Smooth muscle cell (in vitro differentiated cells): ENCODE data around the gene CTSW. TPM values are rescaled to one million over a fixed set of nuclear protein-coding genes. Genes with fewer than 3 reads are reported as not detected.

ENCODE experiments used
- DNase-seq: peaks from one replicate; lab custom pipeline; 2025; ENCODE audit not compliant: unreplicated experiment; lab: John Stamatoyannopoulos, UW
- H2AFZ ChIP-seq: fragments of 200-600 bp; sonication (generic); 2 replicates; pipeline ENCODE4 v1.6.0; 2016; ENCODE audit warnings: antibody characterized with exemption, low read depth, mild to moderate bottlenecking
- H3F3A ChIP-seq: fragments of 200-600 bp; sonication (generic); 2 replicates; pipeline ENCODE4 v1.6.0; 2017; ENCODE audit warnings: antibody characterized with exemption, low read depth
- H3K27ac ChIP-seq: fragments of 200-600 bp; sonication (generic); 2 replicates; pipeline ENCODE4 v1.5.1; 2016; ENCODE audit warnings: low read depth, mild to moderate bottlenecking
- H3K27me3 ChIP-seq: fragments of 200-600 bp; sonication (generic); 2 replicates; pipeline ENCODE4 v1.6.1; 2016; ENCODE audit warnings: low read depth, mild to moderate bottlenecking
- H3K36me3 ChIP-seq: fragments of 200-600 bp; sonication (generic); 2 replicates; pipeline ENCODE4 v1.5.1; 2016; ENCODE audit warnings: low read depth
- H3K4me1 ChIP-seq: fragments of 200-600 bp; sonication (generic); 2 replicates; pipeline ENCODE4 v1.5.1; 2016; ENCODE audit warnings: low read depth
- H3K4me2 ChIP-seq: fragments of 200-600 bp; sonication (generic); 2 replicates; pipeline ENCODE4 v1.6.0; 2016; ENCODE audit warnings: mild to moderate bottlenecking
- H3K4me3 ChIP-seq: fragments of 200-600 bp; sonication (generic); 2 replicates; pipeline ENCODE4 v1.5.1; 2016; ENCODE audit warnings: mild to moderate bottlenecking
- H3K79me2 ChIP-seq: fragments of 200-600 bp; sonication (generic); 2 replicates; pipeline ENCODE4 v1.6.0; 2016; ENCODE audit warnings: low read depth, mild to moderate bottlenecking
- H3K9ac ChIP-seq: fragments of 200-600 bp; sonication (generic); 2 replicates; pipeline ENCODE4 v1.6.0; 2016; ENCODE audit warnings: low read depth
- H3K9me3 ChIP-seq: fragments of 200-600 bp; sonication (generic); replicated peaks from 2 replicates; pipeline ENCODE4 v1.5.1; 2016; ENCODE audit warnings: low read depth
- H4K20me1 ChIP-seq: fragments of 200-600 bp; sonication (generic); 2 replicates; pipeline ENCODE4 v1.6.0; 2016; ENCODE audit warnings: low read depth
- CTCF ChIP-seq: fragments of 200-600 bp; sonication (generic); IDR thresholded peaks from 2 replicates; pipeline ENCODE4 v1.5.1; 2017; ENCODE audit warnings: borderline replicate concordance, mild to moderate bottlenecking, antibody characterized with exemption; ENCODE audit not compliant: insufficient read depth, poor library complexity, severe bottlenecking
- WGBS: methylation state at CpG from one replicate; pipeline ENCODE4 v1.1.7; 2016; ENCODE audit warnings: low lambda C conversion rate; 5-methylcytosine and 5-hydroxymethylcytosine counted together
- polyA plus RNA-seq: library from polyadenylated mRNA; unstranded; fragments of >200 nt; fragmentation: Nextera tagmentation; extraction: Ambion mirVana; gene quantifications from 2 replicates; pipeline ENCODE4 v1.2.1, GENCODE V29; 2016
- total RNA-seq: library from RNA; depleted of rRNA; stranded (reverse); fragments of >200 nt; gene quantifications from 2 replicates; pipeline ENCODE4 v1.2.3, GENCODE V29; 2014

Gene CTSW
- total and polyA plus RNA-seq, 2 experiments from 2014 or later, result not detected

GRCh38 chr11:65866509-65867283 lies 12.9 kb upstream of the CTSW start:
- Histone ChIP-seq H3K4me2 (no peak overlapping the region), H3K9ac (no peak overlapping the region), H3K79me2 (peaks cover 17% of the 10 kb centered on the region), H3F3A (peaks cover 43% of the 10 kb centered on the region), H2AFZ (no peak overlapping the region), H3K9me3 (no peaks in the 10 kb centered on the region), H3K27me3 (no peaks in the 10 kb centered on the region), H3K36me3 (no peaks in the 10 kb centered on the region), H4K20me1 (peaks cover 46% of the 10 kb centered on the region), H3K4me3 (no peak overlapping the region), H3K4me1 (peaks cover 3% of the 10 kb centered on the region), H3K27ac (no peak overlapping the region)
- 93% methylated on average over 21 of the region's 21 CpGs for WGBS
- no peak for DNase-seq
- no peak for TF ChIP-seq CTCF

- H3K9ac ChIP-seq, result no peak overlapping the region
- WGBS, result 52% methylated on average over 29 of the region's 29 CpGs
- H3K4me1 ChIP-seq, result no peaks in the 10 kb centered on the region
- no peak overlapping the region for H3K27ac ChIP-seq
- TF ChIP-seq CTCF, result no peak
- peaks cover 43% of the 10 kb centered on the region for H3F3A ChIP-seq
- H3K4me2 ChIP-seq, result no peak overlapping the region
- H3K79me2 ChIP-seq, result peaks cover 9% of the 10 kb centered on the region
- no peaks in the 10 kb centered on the region for H3K9me3 ChIP-seq
- H3K36me3 ChIP-seq, result no peaks in the 10 kb centered on the region
- no peak for DNase-seq
- no peak overlapping the region for H2AFZ ChIP-seq
- peaks cover 46% of the 10 kb centered on the region for H4K20me1 ChIP-seq
- no peaks in the 10 kb centered on the region for H3K27me3 ChIP-seq
- no peak overlapping the region for H3K4me3 ChIP-seq
Observed at GRCh38 chr11:65867284-65868071, 12.2 kb upstream of the CTSW start.

GRCh38 chr11:65868076-65868667 lies 11.5 kb upstream of the CTSW start:
- Histone ChIP-seq H2AFZ (no peak overlapping the region), H4K20me1 (peaks cover 45% of the 10 kb centered on the region), H3K4me1 (no peaks in the 10 kb centered on the region), H3K36me3 (no peaks in the 10 kb centered on the region), H3K4me2 (no peak overlapping the region), H3K9me3 (no peaks in the 10 kb centered on the region), H3F3A (peaks cover 43% of the 10 kb centered on the region), H3K79me2 (peaks cover 3% of the 10 kb centered on the region), H3K27ac (peak overlapping the region; percentile 8), H3K4me3 (no peak overlapping the region), H3K27me3 (no peaks in the 10 kb centered on the region), H3K9ac (no peak overlapping the region)
- no peak for TF ChIP-seq CTCF
- no peak for DNase-seq
- 86% methylated on average over 19 of the region's 19 CpGs for WGBS
